ENCODE measurements around the gene PDZD2.

DNA sequence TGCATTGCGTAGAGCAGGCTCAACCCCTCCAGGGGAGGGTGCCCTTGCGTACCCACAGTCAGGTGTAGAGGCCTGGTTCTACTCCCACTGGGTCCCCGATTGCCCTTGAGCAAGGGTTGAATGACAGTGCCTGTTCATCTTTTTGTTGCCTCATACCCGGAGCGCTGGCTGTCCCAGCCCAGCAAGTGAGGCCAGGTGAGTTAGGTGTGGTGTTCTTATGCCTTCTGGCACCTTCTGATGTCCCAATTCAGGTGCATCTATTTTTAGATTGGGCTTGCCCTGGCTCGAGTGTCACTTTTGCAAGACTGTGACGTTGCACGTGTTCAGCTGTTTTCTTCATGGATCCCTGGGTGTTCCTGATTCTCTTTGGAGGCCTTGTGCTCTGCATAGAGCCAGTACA lies 277.4 kb downstream of the PDZD2 start:
- TF ChIP-seq, protein P1, sequence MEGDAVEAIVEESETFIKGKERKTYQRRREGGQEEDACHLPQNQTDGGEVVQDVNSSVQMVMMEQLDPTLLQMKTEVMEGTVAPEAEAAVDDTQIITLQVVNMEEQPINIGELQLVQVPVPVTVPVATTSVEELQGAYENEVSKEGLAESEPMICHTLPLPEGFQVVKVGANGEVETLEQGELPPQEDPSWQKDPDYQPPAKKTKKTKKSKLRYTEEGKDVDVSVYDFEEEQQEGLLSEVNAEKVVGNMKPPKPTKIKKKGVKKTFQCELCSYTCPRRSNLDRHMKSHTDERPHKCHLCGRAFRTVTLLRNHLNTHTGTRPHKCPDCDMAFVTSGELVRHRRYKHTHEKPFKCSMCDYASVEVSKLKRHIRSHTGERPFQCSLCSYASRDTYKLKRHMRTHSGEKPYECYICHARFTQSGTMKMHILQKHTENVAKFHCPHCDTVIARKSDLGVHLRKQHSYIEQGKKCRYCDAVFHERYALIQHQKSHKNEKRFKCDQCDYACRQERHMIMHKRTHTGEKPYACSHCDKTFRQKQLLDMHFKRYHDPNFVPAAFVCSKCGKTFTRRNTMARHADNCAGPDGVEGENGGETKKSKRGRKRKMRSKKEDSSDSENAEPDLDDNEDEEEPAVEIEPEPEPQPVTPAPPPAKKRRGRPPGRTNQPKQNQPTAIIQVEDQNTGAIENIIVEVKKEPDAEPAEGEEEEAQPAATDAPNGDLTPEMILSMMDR (IDR thresholded peaks at IDR 0.05) = no peak
- TF ChIP-seq POLR2AphosphoS5 (IDR thresholded peaks at IDR 0.05; ENCODE audit: insufficient read depth in 1 of 2, low read depth in 1 of 2) (peak; percentile 50 to 51), POLR2A (IDR thresholded peaks at IDR 0.05) (no peak)

All from vagina (tissue), 2 donors.